Smooth muscle cell (in vitro differentiated cells): ENCODE data around the gene AGBL4. TPM values are rescaled to one million over a fixed set of nuclear protein-coding genes. Genes with fewer than 3 reads are reported as not detected.
A peak's percentile ranks its signal among the peaks of the same experiment; 100 is the strongest.

Source experiments
- DNase-seq: peaks from one replicate; lab custom pipeline; 2025; ENCODE audit not compliant: unreplicated experiment; lab: John Stamatoyannopoulos, UW
- H2AFZ ChIP-seq: fragments of 200-600 bp; sonication (generic); 2 replicates; pipeline ENCODE4 v1.6.0; 2016; ENCODE audit warnings: antibody characterized with exemption, low read depth, mild to moderate bottlenecking
- H3F3A ChIP-seq: fragments of 200-600 bp; sonication (generic); 2 replicates; pipeline ENCODE4 v1.6.0; 2017; ENCODE audit warnings: antibody characterized with exemption, low read depth
- H3K27ac ChIP-seq: fragments of 200-600 bp; sonication (generic); 2 replicates; pipeline ENCODE4 v1.5.1; 2016; ENCODE audit warnings: low read depth, mild to moderate bottlenecking
- H3K27me3 ChIP-seq: fragments of 200-600 bp; sonication (generic); 2 replicates; pipeline ENCODE4 v1.6.1; 2016; ENCODE audit warnings: low read depth, mild to moderate bottlenecking
- H3K36me3 ChIP-seq: fragments of 200-600 bp; sonication (generic); 2 replicates; pipeline ENCODE4 v1.5.1; 2016; ENCODE audit warnings: low read depth
- H3K4me1 ChIP-seq: fragments of 200-600 bp; sonication (generic); 2 replicates; pipeline ENCODE4 v1.5.1; 2016; ENCODE audit warnings: low read depth
- H3K4me2 ChIP-seq: fragments of 200-600 bp; sonication (generic); 2 replicates; pipeline ENCODE4 v1.6.0; 2016; ENCODE audit warnings: mild to moderate bottlenecking
- H3K4me3 ChIP-seq: fragments of 200-600 bp; sonication (generic); 2 replicates; pipeline ENCODE4 v1.5.1; 2016; ENCODE audit warnings: mild to moderate bottlenecking
- H3K79me2 ChIP-seq: fragments of 200-600 bp; sonication (generic); 2 replicates; pipeline ENCODE4 v1.6.0; 2016; ENCODE audit warnings: low read depth, mild to moderate bottlenecking
- H3K9ac ChIP-seq: fragments of 200-600 bp; sonication (generic); 2 replicates; pipeline ENCODE4 v1.6.0; 2016; ENCODE audit warnings: low read depth
- H3K9me3 ChIP-seq: fragments of 200-600 bp; sonication (generic); replicated peaks from 2 replicates; pipeline ENCODE4 v1.5.1; 2016; ENCODE audit warnings: low read depth
- H4K20me1 ChIP-seq: fragments of 200-600 bp; sonication (generic); 2 replicates; pipeline ENCODE4 v1.6.0; 2016; ENCODE audit warnings: low read depth
- CTCF ChIP-seq: fragments of 200-600 bp; sonication (generic); IDR thresholded peaks from 2 replicates; pipeline ENCODE4 v1.5.1; 2017; ENCODE audit warnings: borderline replicate concordance, mild to moderate bottlenecking, antibody characterized with exemption; ENCODE audit not compliant: insufficient read depth, poor library complexity, severe bottlenecking
- WGBS: methylation state at CpG from one replicate; pipeline ENCODE4 v1.1.7; 2016; ENCODE audit warnings: low lambda C conversion rate; 5-methylcytosine and 5-hydroxymethylcytosine counted together
- polyA plus RNA-seq: library from polyadenylated mRNA; unstranded; fragments of >200 nt; fragmentation: Nextera tagmentation; extraction: Ambion mirVana; gene quantifications from 2 replicates; pipeline ENCODE4 v1.2.1, GENCODE V29; 2016
- total RNA-seq: library from RNA; depleted of rRNA; stranded (reverse); fragments of >200 nt; gene quantifications from 2 replicates; pipeline ENCODE4 v1.2.3, GENCODE V29; 2014

Gene AGBL4
- total and polyA plus RNA-seq, 2 experiments from 2014 or later: 0.29 TPM; not detected in 1

DNA sequence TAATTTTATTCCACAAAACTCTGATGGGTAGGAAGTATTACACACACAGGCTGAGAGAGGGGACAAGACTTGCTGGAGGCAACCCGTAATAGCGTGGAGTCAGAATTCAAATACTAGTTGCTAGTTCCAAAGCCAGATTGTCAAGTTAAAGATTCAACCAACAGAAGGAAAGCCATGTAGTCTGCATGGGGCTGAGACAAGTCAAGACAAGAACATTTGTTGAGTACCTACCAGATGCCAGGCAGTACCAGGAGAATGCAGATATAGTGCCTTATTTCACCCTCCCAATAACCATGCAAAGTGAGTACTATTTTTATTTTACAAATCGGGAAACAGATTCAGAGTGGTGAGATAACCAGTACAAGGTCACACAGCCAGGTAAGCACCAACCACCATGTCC, 1441.3 kb downstream of the AGBL4 start:
- H3K4me2 ChIP-seq: no peak overlapping the region
- 93% methylated on average over 3 of the region's 3 CpGs for WGBS
- H3K79me2 ChIP-seq: no peaks in the 10 kb centered on the region
- no peaks in the 10 kb centered on the region for H3K4me1 ChIP-seq
- H3K27ac ChIP-seq: no peak overlapping the region
- H4K20me1 ChIP-seq: no peaks in the 10 kb centered on the region
- H3K27me3 ChIP-seq: peaks cover 30% of the 10 kb centered on the region
- no peak for TF ChIP-seq CTCF
- no peak overlapping the region for H3K4me3 ChIP-seq
- no peaks in the 10 kb centered on the region for H3F3A ChIP-seq
- DNase-seq: no peak
- H3K36me3 ChIP-seq: no peaks in the 10 kb centered on the region
- H3K9me3 ChIP-seq: no peaks in the 10 kb centered on the region
- H2AFZ ChIP-seq: no peak overlapping the region
- H3K9ac ChIP-seq: no peak overlapping the region

GRCh38 chr1:48581270-48581669, 1442.5 kb downstream of the AGBL4 start:
- Histone ChIP-seq H3K27me3 (peaks cover 20% of the 10 kb centered on the region), H3K9me3 (no peaks in the 10 kb centered on the region), H3K4me3 (no peak overlapping the region), H3K79me2 (no peaks in the 10 kb centered on the region), H2AFZ (no peak overlapping the region), H3K4me2 (no peak overlapping the region), H3K4me1 (no peaks in the 10 kb centered on the region), H3K9ac (no peak overlapping the region), H3K27ac (no peak overlapping the region), H3K36me3 (no peaks in the 10 kb centered on the region), H4K20me1 (no peaks in the 10 kb centered on the region), H3F3A (no peaks in the 10 kb centered on the region)
- no peak for TF ChIP-seq CTCF
- no peak for DNase-seq
- WGBS: 74% methylated on average over 2 of the region's 2 CpGs

DNA sequence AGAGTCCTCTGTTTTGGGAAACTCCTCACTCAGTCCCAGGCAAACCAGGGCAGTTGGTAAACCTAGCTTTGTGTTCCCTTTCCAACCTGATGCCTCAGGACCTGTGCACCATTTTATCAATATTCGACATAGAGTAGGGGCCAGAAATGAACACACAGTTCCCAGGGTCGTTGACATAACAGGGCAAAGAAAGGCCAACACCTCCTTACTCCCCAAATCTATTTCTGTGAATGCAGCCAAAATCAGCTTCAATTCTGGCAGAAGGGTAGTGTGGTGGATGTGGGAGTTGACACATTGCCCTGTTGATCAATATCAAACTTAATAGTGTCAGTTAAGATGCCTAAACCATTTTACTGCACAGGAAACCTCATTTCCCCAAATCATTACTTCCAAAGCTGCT, 1447.2 kb downstream of the AGBL4 start:
- no peaks in the 10 kb centered on the region for H3K9me3 ChIP-seq
- H3K9ac ChIP-seq: no peak overlapping the region
- DNase-seq: no peak
- no peak for TF ChIP-seq CTCF
- no peak overlapping the region for H3K4me3 ChIP-seq
- no peaks in the 10 kb centered on the region for H3F3A ChIP-seq
- H3K4me2 ChIP-seq: no peak overlapping the region
- H3K27me3 ChIP-seq: peaks cover 35% of the 10 kb centered on the region
- H2AFZ ChIP-seq: no peak overlapping the region
- no peaks in the 10 kb centered on the region for H4K20me1 ChIP-seq
- 82% methylated on average over 2 of the region's 2 CpGs for whole genome bisulfite sequencing
- no peaks in the 10 kb centered on the region for H3K36me3 ChIP-seq
- no peak overlapping the region for H3K27ac ChIP-seq
- no peaks in the 10 kb centered on the region for H3K4me1 ChIP-seq
- H3K79me2 ChIP-seq: no peaks in the 10 kb centered on the region

DNA sequence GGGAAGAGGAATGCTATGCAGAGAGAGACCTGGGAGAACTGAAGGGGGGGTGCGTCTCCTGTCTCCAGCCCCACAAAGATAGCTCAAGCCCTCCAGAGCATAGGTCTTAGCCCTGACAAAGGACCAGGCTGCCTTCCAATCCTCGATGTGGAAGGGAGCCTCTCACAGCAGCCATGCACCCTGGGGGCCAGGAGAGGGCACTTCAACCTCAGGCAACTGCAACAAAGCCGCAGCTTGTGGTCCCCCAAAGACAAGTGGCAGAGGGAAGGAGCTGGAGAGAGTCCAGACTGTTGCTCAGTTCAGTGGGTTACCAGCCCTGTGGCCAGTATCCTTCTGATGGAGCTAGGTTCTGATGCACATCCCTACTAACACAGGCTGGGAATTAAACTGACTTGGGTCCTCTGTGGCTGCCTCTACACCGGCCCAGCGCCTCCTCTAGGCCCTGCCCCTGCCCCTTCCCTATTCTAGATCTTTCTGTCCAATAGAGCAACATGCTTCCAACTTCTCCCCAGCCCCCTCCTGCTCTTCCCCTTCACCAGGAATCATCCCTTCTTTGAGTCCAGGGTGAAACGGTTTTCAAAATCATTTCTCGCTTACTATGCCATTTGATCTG, 1451.0 kb downstream of the AGBL4 start:
- no peak overlapping the region for H3K4me2 ChIP-seq
- H3K9me3 ChIP-seq: no peaks in the 10 kb centered on the region
- H3K79me2 ChIP-seq: no peaks in the 10 kb centered on the region
- no peak overlapping the region for H2AFZ ChIP-seq
- peak; percentile 4 for DNase-seq
- no peaks in the 10 kb centered on the region for H3F3A ChIP-seq
- H3K9ac ChIP-seq: no peak overlapping the region
- H3K4me1 ChIP-seq: no peaks in the 10 kb centered on the region
- H3K36me3 ChIP-seq: no peaks in the 10 kb centered on the region
- 37% methylated on average over 7 of the region's 7 CpGs for WGBS
- peaks cover 41% of the 10 kb centered on the region for H3K27me3 ChIP-seq
- no peak overlapping the region for H3K4me3 ChIP-seq
- no peaks in the 10 kb centered on the region for H4K20me1 ChIP-seq
- TF ChIP-seq CTCF: peak; percentile 62
- H3K27ac ChIP-seq: no peak overlapping the region
